H1 (cell line): ENCODE data around the gene ADK. TPM values are rescaled to one million over a fixed set of nuclear protein-coding genes. Genes with fewer than 3 reads are reported as not detected.

Experiments used
- CTCF ChIA-PET: fragments of 300-600 bp; sonication (Branson Sonifier 250); formaldehyde crosslinking; loops from one replicate; lab custom pipeline; 2021; ENCODE audit not compliant: partially characterized antibody; lab: Charles Lee
- POLR2A ChIA-PET: fragments of 300-600 bp; sonication (Branson Sonifier 250); formaldehyde crosslinking; loops from one replicate; lab custom pipeline; 2021; ENCODE audit warnings: inconsistent platforms; ENCODE audit not compliant: partially characterized antibody; lab: Charles Lee
- DNase-seq, 2 experiments: peaks; one replicate each; pipeline versions ENCODE4 v3.0.0 to v3.0.0-alpha.2; 2010 to 2022; ENCODE audit warnings: low spot score in 2 of 2, low read depth in 1 of 2, mixed read lengths in 1 of 2
- FAIRE-seq: peaks from 2 replicates; lab custom pipeline; 2011; peaks lifted over from hg19 to GRCh38; lab: Jason Lieb, UNC
- H2AFZ ChIP-seq: 2 replicates; pipeline ENCODE4 v1.8.1; 2012; ENCODE audit warnings: low read length, inconsistent platforms
- H2AK5ac ChIP-seq: 2 replicates; pipeline ENCODE4 v1.6.1; 2013; ENCODE audit warnings: low read depth, low read length
- H2BK120ac ChIP-seq: replicated peaks from 2 replicates; pipeline ENCODE3; 2013; ENCODE audit warnings: low read depth, low read length, inconsistent platforms
- H2BK12ac ChIP-seq: 2 replicates; pipeline ENCODE4 v1.6.1; 2013; ENCODE audit warnings: low read depth, low read length
- H2BK15ac ChIP-seq: 2 replicates; pipeline ENCODE4 v1.6.1; 2013; ENCODE audit warnings: low read length
- H2BK20ac ChIP-seq: 2 replicates; pipeline ENCODE4 v1.6.1; 2013; ENCODE audit warnings: low read length
- H2BK5ac ChIP-seq: 2 replicates; pipeline ENCODE4 v1.6.1; 2013; ENCODE audit warnings: low read depth, low read length
- H3K14ac ChIP-seq: 2 replicates; pipeline ENCODE4 v1.6.1; 2013; ENCODE audit warnings: inconsistent platforms; ENCODE audit not compliant: insufficient read length
- H3K18ac ChIP-seq: 2 replicates; pipeline ENCODE4 v1.6.1; 2013; ENCODE audit warnings: low read length; ENCODE audit errors: extremely low read depth
- H3K23ac ChIP-seq: 2 replicates; pipeline ENCODE4 v1.6.1; 2013; ENCODE audit warnings: inconsistent platforms; ENCODE audit not compliant: insufficient read length
- H3K23me2 ChIP-seq: 2 replicates; pipeline ENCODE4 v1.6.1; 2013; ENCODE audit warnings: low read depth, low read length
- H3K27ac ChIP-seq: 2 replicates; pipeline ENCODE4 v1.6.1; 2011; ENCODE audit warnings: low read depth, low read length, inconsistent platforms
- H3K27me3 ChIP-seq, 4 experiments: replicated peaks in 1 of 4; 1 replicate in 1 of 4; 2 replicates in 3 of 4; pipeline versions ENCODE4 v1.6.1 to v1.8.1; 2011 to 2013; ENCODE audit warnings: low read length in 3 of 4, mild to moderate bottlenecking in 3 of 4, inconsistent platforms in 2 of 4, mixed read lengths in 2 of 4, moderate library complexity in 1 of 4; ENCODE audit not compliant: control insufficient read depth in 3 of 4, insufficient read depth in 3 of 4; ENCODE audit errors: extremely low read depth in 1 of 4
- H3K36me3 ChIP-seq, 4 experiments: 2 replicates each; pipeline versions ENCODE4 v1.6.1 to v1.8.1; 2011 to 2013; ENCODE audit warnings: mild to moderate bottlenecking in 4 of 4, low read length in 3 of 4, moderate library complexity in 2 of 4, control low read depth in 1 of 4, inconsistent platforms in 1 of 4; ENCODE audit not compliant: insufficient read depth in 4 of 4, control insufficient read depth in 2 of 4
- H3K4ac ChIP-seq: replicated peaks from 2 replicates; pipeline ENCODE3; 2013; ENCODE audit warnings: low read length, low read depth, mixed read lengths, inconsistent platforms; ENCODE audit not compliant: insufficient read length
- H3K4me1 ChIP-seq, 4 experiments: replicated peaks in 1 of 4; 1 replicate in 1 of 4; 2 replicates in 3 of 4; pipeline versions ENCODE4 v1.6.1 to v1.8.1; 2011 to 2013; ENCODE audit warnings: low read length in 3 of 4, inconsistent platforms in 2 of 4, mixed read lengths in 1 of 4; ENCODE audit not compliant: insufficient read depth in 4 of 4, control insufficient read depth in 3 of 4
- H3K4me2 ChIP-seq, 2 experiments: 2 replicates each; pipeline versions ENCODE4 v1.6.1 to v1.8.1; 2011 to 2013; ENCODE audit warnings: low read depth in 2 of 2, low read length in 2 of 2, control low read depth in 1 of 2, inconsistent platforms in 1 of 2, mild to moderate bottlenecking in 1 of 2; ENCODE audit not compliant: insufficient read depth in 1 of 2
- H3K4me3 ChIP-seq, 4 experiments: fragments of 200-600, 300-600 bp in 1 of 4; sonication (generic), shearing (Covaris generic), sonication (Bioruptor Twin) in 1 of 4; 2 replicates each; pipeline versions ENCODE4 v1.5.1 to v1.8.1; 2011 to 2016; ENCODE audit warnings: low read length in 4 of 4, low read depth in 3 of 4, control low read depth in 2 of 4, inconsistent platforms in 2 of 4, mild to moderate bottlenecking in 2 of 4, mixed read lengths in 1 of 4, moderate library complexity in 1 of 4; ENCODE audit not compliant: insufficient read depth in 2 of 4; ENCODE audit errors: extremely low read depth in 1 of 4
- H3K56ac ChIP-seq: replicated peaks from 2 replicates; pipeline ENCODE3; 2013; ENCODE audit warnings: low read depth, mild to moderate bottlenecking, mixed read lengths, low read length, inconsistent platforms; ENCODE audit not compliant: insufficient read length
- H3K79me1 ChIP-seq: 2 replicates; pipeline ENCODE4 v1.6.1; 2013; ENCODE audit warnings: low read depth, low read length, control low read depth
- H3K79me2 ChIP-seq, 2 experiments: 2 replicates each; pipeline versions ENCODE4 v1.6.1 to v1.8.1; 2012 to 2013; ENCODE audit warnings: low read length in 2 of 2, mild to moderate bottlenecking in 2 of 2, inconsistent platforms in 1 of 2; ENCODE audit not compliant: insufficient read depth in 2 of 2, control insufficient read depth in 1 of 2
- H3K9ac ChIP-seq, 4 experiments: replicated peaks in 1 of 4; 1 replicate in 1 of 4; 2 replicates in 3 of 4; pipeline versions ENCODE4 v1.6.1 to v1.8.1; 2011 to 2013; ENCODE audit warnings: low read depth in 3 of 4, low read length in 3 of 4, control low read depth in 2 of 4, mild to moderate bottlenecking in 2 of 4, moderate library complexity in 2 of 4, inconsistent platforms in 1 of 4; ENCODE audit errors: extremely low read depth in 1 of 4
- H3K9me3 ChIP-seq, 2 experiments: 2 replicates each; pipeline versions ENCODE4 v1.6.1 to v1.8.1; 2012 to 2013; ENCODE audit warnings: mild to moderate bottlenecking in 2 of 2, moderate library complexity in 2 of 2, control low read depth in 1 of 2, inconsistent platforms in 1 of 2, low read depth in 1 of 2, low read length in 1 of 2, mixed read lengths in 1 of 2; ENCODE audit not compliant: insufficient read depth in 2 of 2
- H4K20me1 ChIP-seq, 2 experiments: replicated peaks in 1 of 2; 2 replicates each; pipeline versions ENCODE3 to v1.8.1; 2011 to 2013; ENCODE audit warnings: inconsistent platforms in 2 of 2, low read length in 2 of 2, mild to moderate bottlenecking in 1 of 2; ENCODE audit not compliant: insufficient read depth in 2 of 2, control insufficient read depth in 1 of 2
- H4K5ac ChIP-seq: 2 replicates; pipeline ENCODE4 v1.6.1; 2013; ENCODE audit warnings: low read length, low read depth, mixed read lengths, inconsistent platforms; ENCODE audit not compliant: insufficient read length
- H4K8ac ChIP-seq: 2 replicates; pipeline ENCODE4 v1.8.0; 2013; ENCODE audit warnings: mild to moderate bottlenecking, moderate library complexity, low read length, inconsistent platforms; ENCODE audit not compliant: insufficient read depth; ENCODE audit errors: extremely low read depth
- H4K91ac ChIP-seq: replicated peaks from 2 replicates; pipeline ENCODE3; 2013; ENCODE audit warnings: low read length, mixed read lengths, inconsistent platforms; ENCODE audit not compliant: insufficient read length
- HDAC2 ChIP-seq, 2 experiments: fragments of 300-600 bp in 1 of 2; sonication (generic) in 1 of 2; IDR thresholded peaks; 2 replicates each; pipeline ENCODE4 v1.6.1; 2011 to 2012; ENCODE audit warnings: low read depth in 2 of 2, low read length in 2 of 2, mild to moderate bottlenecking in 2 of 2, moderate library complexity in 2 of 2, borderline replicate concordance in 1 of 2, inconsistent platforms in 1 of 2
- KDM1A ChIP-seq: fragments of 200-600, 300-600 bp; sonication (generic); IDR thresholded peaks from 2 replicates; pipeline ENCODE4 v1.7.1; 2016; ENCODE audit warnings: mild to moderate bottlenecking, low read length, borderline replicate concordance
- SIN3A ChIP-seq, 2 experiments: IDR thresholded peaks in 1 of 2; conservative IDR thresholded peaks in 1 of 2; 2 replicates each; pipeline ENCODE4 v1.6.1; 2011 to 2012; ENCODE audit warnings: low read length in 2 of 2, improper control_type of control experiment in 1 of 2, low read depth in 1 of 2, mild to moderate bottlenecking in 1 of 2
- SIRT6 ChIP-seq: IDR thresholded peaks from one replicate; pipeline ENCODE4 v1.7.1; 2012; ENCODE audit warnings: low read length, inconsistent platforms
- WGBS, 2 experiments: shearing (Covaris generic) in 1 of 2; methylation state at CpG; one replicate each; pipeline versions ENCODE4 v1.1.6 to v1.1.7; 2013 to 2015; ENCODE audit warnings: low lambda C conversion rate in 2 of 2, mixed read lengths in 2 of 2, inconsistent platforms in 1 of 2, low coverage in 1 of 2, missing lambda C conversion rate in 1 of 2; ENCODE audit not compliant: insufficient replicate concordance in 2 of 2, insufficient coverage in 1 of 2, insufficient read length in 1 of 2; ENCODE audit errors: extremely low coverage in 1 of 2, missing lambda C conversion rate in 1 of 2; 5-methylcytosine and 5-hydroxymethylcytosine counted together
- polyA plus RNA-seq, 7 experiments: library from polyadenylated mRNA; depleted of rRNA in 3 of 7; stranded (reverse) in 5 of 7; unstranded in 2 of 7; fragments of >200 nt in 5 of 7; fragments of 200-250 nt in 2 of 7; gene quantifications; 1 replicate in 5 of 7; 2 replicates in 1 of 7; 4 replicates in 1 of 7; pipeline versions ENCODE4 v1.2.1 to v1.2.3, GENCODE V29; 2011 to 2013; ENCODE audit warnings: missing spikeins in 2 of 7, mixed read lengths in 2 of 7
- total RNA-seq: library from RNA; stranded (reverse); fragmentation: NEBNext Ultra II Directional; extraction: Animal tissue kit (Norgen Biotek cat#: 25700); gene quantifications from 2 replicates; pipeline ENCODE4 v1.2.1, GENCODE V29; 2021

The ADK gene
- total and polyA plus RNA-seq, 2 of the 8 experiments (the other 6 are each of a cell fraction or from before 2014, with no cell fraction given), result 12.3 to 42.4 TPM

DNA sequence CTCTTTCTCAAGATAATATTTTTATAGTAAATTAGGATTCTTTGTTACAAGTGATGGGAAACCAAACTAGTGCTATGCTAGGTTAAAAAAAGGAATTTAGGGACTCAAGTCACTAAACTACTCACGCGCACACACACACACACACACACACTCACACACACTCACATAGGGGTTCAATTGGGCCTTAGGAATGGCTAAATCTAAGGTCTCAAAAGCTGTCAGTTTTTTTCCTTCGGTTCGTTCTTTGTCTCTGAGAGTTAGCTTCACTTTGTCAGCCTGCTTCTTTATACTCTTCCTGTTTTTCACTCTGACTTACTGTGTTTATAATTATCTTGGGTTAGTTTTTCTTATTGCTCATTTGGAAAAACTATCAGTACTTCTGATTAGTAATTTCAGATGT is 138.9 kb downstream of the ADK start:
- Histone ChIP-seq H2AK5ac (no peak overlapping the region), H3K79me1 (no peaks in the 10 kb centered on the region), H3K4me3 (no peak overlapping the region), H2BK15ac (no peak overlapping the region), H2AFZ (no peak overlapping the region), H4K20me1 (no peaks in the 10 kb centered on the region), H2BK12ac (no peak overlapping the region), H3K79me2 (no peaks in the 10 kb centered on the region), H4K5ac (no peak overlapping the region), H3K18ac (no peak overlapping the region), H2BK5ac (no peak overlapping the region), H2BK120ac (no peak overlapping the region), H3K27me3 (no peaks in the 10 kb centered on the region), H3K56ac (no peak overlapping the region), H4K91ac (no peak overlapping the region), H3K23ac (no peak overlapping the region), H3K9ac (no peak overlapping the region), H3K36me3 (no peaks in the 10 kb centered on the region), H3K14ac (no peak overlapping the region), H4K8ac (no peak overlapping the region), H3K4ac (no peak overlapping the region), H3K4me1 (no peaks in the 10 kb centered on the region), H3K27ac (no peak overlapping the region), H3K9me3 (no peaks in the 10 kb centered on the region), H3K23me2 (peaks cover 1% of the 10 kb centered on the region; the same call in 1 of the 2 replicates), H3K4me2 (no peak overlapping the region), H2BK20ac (no peak overlapping the region)
- CTCF ChIA-PET, result interaction anchor here (1.0 kb wide), 1 partner anchor 31 kb away, joined by 4 read pairs; no protein-coding TSS in a partner anchor
- no peak for DNase-seq
- 87% methylated on average over 4 of the region's 4 CpGs; no CpG with 5 or more reads in 1 of the 2 experiments for WGBS, 2 experiments
- no peak for FAIRE-seq
- POLR2A ChIA-PET, result no interaction called here
- no peak for TF ChIP-seq KDM1A
- no peak for TF ChIP-seq SIRT6
- no peak for TF ChIP-seq SIN3A (conservative IDR thresholded peaks at IDR 0.05 in 1 of 2, IDR thresholded peaks at IDR 0.05 in 1 of 2; ENCODE audit: low read depth in 1 of 2, low read length in 2 of 2)
- TF ChIP-seq HDAC2 (IDR thresholded peaks at IDR 0.05; ENCODE audit: borderline replicate concordance in 1 of 2, low read depth in 2 of 2, low read length in 2 of 2), result no peak
